Measurements from ENCODE around the gene IFNG.
A peak's percentile ranks its signal among the peaks of the same experiment; 100 is the strongest.
"Not testable (repeated sequence)": the region's sequence is repeated elsewhere in the genome, so short reads cannot be mapped to it uniquely, and the experiment has no call there.

IFNG gene

DNA sequence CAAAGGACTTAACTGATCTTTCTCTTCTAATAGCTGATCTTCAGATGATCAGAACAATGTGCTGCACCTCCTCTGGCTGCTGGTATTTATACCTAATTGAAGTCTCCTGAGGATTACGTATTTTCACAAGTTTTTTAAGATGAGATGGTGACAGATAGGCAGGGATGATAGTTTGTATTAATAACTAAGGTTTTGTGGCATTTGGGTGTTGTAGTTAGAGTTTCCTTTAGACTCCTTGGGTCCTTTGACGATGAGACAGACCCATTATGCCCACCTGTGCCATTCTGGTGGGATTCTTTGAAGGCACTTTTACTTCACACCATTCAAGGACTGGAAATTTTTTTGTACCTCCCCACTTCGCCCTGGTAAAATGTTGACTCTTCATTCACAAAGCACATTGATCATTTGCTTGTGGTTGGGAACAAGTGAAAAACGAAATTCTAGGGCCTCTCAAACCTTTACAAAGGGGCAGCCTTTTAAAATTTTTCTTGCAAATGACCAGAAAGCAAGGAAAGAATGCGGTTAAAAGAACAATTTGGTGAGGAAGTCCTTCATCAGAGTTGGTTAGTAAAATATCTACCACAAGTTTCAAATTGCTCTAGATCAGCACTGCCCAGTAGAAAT, at the start of gene IFNG:
Gene IFNG, minus strand, starts transcription at position 60 of the 624 bp plus-strand sequence. CDS start 125 bp downstream, outside the sequence.
- DNase-seq, result no peak

DNA sequence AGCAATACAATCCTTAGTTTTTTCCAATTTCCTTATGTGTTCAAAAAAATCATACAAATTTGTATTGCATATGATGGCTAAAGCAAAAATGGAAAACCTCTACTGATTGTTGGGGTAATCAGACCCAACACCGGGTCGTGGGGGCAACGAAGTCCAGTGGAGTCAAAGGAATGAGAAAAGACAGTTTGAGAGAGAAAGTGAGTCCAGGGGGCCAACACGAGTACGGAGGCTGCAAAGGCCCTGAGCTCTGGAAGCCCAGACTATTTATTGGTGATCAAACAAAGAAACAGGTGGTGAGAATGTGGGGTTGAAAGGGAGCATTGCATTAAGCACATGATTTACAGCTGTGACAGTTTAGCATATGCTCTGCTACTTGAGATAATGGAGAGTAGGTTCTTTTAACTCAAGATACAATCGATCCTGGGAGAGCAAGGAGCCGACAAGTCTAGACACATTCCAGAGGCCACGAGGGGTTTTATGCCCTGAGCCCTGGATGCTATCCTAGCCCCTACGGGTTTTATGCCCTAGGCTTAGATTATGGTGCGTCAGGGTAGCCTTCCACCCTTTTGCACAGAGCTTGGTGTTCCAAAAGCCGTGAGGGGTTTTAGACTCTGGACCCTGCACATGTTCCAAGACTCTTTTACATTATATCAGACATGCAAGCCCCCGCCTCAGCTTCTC, 49.6 kb upstream of the IFNG start:
- peak; percentile 82 for DNase-seq

DNA sequence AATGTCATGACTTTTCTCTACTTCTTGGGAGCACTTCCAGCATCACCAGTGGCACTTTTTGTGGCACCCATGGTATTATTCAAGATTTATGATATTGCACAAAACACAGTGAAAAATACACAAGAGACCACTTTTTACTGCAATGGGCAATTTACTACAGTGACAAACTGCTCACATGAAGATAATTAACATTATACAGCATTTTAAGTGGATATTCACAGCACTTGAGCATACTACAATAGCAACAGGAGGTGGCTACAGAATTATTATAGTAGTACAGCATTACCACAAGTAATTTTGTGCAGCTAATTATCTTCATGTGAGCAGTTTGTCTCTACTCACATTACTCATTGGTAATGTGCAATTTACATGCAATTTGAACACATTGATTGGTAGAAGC, 47.7 kb upstream of the IFNG start:
- peak; percentile 22 for DNase-seq

DNA sequence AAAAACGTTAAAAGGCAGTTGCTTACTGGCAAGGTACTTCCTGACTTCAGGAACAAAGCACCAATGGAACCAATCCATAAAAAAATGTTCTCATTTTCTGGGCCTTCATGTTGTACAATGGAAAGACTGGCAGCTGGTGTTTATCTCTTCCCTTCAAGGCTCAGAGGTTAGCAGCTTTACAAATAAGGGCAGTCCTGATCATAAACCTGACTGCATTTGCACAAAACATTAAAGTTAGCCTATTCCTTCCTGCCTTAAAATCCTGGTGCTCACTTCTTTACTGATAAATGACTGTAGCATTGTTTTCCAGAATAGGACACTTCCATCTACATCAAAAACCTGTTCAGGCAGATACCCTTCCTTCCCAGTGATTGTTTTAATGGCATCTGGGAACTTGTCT, 46.9 kb upstream of the IFNG start:
- peak; percentile 93 for DNase-seq

DNA sequence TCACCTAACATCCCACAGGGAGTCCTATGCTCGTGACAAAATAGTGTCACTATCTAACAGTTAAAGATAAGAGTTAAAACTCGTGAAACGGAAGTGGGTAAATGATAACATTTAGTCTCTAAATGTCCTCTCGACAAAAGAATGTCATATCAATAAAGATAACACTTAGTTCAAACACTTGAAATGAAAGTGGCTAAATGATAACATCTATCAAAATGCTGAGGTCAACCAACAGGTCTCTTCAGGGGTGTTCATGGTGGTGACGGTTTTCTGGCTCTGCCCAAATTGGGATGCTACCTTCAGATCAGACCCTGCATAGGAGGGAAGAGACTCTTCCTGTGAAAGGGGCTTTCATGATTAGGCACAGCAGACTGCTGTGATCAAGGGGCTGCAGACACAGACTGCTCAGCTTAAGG, 43.9 kb upstream of the IFNG start:
- peak; percentile 5 for DNase-seq

DNA sequence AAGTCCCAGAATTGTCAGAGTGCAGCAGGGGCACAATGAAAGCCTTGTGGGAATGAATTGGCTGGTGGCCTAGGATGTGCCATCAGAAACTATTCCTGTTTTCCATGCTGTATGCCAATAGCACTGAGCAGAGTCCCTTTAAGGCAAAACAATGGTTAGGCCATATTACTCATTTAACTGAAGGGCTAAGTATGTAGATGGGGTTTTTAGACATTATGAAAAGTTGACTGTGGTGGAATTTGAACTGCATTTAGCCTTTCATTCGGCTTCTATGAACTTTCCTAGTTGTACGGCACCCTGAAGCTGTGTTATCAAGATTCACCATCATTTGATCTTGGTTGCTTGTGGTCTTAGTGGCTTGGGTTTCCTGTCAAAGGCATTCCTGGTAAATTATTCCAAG, 41.3 kb upstream of the IFNG start:
- DNase-seq, result no peak

DNA sequence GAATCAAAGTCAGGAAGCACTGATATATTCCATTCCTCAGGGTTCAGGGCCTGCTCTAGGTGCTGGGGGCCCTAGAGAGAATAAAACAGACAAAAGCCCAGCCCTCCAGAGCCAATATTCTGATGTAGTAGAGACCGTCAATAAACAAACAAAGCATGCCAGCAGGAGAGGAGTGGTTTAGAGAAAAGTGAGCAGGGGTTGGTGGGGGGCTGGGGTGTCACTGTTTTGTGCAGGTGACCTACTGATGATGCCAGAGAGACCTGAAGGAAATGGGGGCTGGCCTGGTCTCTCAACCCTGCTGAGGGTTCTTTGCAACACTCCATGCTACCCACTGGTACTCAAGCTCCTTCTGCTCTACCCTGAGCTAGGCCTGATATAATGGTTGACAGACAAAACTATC, 39.6 kb upstream of the IFNG start:
- DNase-seq, result no peak

DNA sequence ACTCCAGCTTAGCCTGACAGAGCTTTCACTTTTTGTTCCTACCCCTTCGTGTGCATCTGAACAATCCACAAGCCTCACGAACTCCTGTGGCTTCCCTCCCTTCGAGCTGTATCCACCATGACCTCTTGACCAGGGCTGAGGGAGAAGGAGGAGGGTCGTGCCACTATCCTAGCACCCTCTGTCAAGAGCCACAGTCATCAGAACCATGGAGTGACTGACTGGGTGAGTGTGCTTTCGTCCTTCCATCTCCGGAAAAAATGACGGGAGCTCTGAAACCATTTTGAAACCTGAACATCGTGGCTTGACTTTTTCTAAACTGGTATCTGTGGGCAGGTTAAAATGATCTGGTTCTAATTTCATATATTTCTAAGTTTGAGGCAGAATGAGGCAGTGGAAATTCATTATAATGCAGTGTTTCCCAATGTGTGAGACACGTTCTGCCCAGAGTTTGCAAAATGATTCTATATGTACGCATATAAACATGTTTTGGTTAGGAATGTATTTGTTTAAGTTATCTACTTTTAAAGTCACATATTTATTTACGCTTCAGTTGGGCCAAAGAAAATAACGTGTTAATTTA, 39.1 kb upstream of the IFNG start:
- DNase-seq, result no peak

DNA sequence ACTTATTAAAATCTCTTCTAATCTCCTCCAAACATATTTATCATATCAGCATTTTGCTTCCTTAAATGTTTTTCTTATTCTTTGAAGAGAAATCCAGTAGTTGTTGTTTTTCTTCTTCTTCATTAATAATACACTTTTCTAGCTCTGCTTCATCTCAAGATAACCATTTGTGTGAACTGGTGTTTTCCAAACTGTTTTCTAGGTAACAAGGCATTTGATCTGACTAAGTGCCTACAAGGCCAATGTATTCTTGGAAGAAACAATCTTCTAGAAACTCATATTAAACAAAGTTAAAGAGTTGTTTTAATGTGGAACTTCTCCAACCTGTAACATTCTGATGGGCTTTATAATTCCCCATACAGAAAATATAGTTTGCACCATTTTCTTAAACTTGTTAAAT, 30.8 kb upstream of the IFNG start:
- no peak for DNase-seq

DNA sequence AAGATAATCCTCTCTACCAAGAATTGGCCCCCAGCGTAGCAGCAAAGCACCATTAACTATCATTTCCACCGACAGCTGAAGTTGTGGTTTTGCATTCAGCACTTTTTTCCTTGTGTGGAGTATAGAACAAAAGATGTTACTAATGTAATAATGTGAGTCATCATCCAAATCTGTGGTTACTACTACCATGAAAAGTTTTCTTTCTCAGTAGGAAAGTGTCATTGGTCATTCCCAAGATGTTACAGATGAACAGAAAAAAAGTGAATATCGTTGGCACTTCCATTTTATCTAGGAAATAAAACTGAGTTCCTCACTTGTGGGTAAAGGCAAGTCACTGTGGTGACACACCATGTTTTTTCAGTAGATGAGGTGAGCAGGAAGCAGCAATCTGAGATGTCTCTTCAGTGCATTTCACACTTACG, 30.3 kb upstream of the IFNG start:
- no peak for DNase-seq

DNA sequence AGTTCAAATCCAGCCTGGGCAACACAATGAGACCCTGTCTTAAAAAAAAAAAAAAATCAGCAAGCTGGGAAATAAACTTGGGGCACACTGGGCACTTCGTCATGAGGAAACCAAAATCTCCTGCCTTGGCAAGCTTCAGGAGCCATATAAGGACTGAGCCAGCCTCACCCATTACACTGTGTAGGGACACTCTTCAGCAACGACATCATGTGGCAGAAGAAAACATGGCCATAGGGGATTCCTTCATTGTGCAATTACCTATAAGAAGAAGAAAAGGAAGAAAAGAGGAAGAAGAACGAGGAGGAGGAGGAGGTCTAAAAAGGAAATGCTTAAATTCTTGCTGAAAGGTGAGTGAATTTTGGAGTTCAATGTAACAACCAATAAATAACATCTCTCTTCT, 26.1 kb upstream of the IFNG start:
- DNase-seq, result no peak

DNA sequence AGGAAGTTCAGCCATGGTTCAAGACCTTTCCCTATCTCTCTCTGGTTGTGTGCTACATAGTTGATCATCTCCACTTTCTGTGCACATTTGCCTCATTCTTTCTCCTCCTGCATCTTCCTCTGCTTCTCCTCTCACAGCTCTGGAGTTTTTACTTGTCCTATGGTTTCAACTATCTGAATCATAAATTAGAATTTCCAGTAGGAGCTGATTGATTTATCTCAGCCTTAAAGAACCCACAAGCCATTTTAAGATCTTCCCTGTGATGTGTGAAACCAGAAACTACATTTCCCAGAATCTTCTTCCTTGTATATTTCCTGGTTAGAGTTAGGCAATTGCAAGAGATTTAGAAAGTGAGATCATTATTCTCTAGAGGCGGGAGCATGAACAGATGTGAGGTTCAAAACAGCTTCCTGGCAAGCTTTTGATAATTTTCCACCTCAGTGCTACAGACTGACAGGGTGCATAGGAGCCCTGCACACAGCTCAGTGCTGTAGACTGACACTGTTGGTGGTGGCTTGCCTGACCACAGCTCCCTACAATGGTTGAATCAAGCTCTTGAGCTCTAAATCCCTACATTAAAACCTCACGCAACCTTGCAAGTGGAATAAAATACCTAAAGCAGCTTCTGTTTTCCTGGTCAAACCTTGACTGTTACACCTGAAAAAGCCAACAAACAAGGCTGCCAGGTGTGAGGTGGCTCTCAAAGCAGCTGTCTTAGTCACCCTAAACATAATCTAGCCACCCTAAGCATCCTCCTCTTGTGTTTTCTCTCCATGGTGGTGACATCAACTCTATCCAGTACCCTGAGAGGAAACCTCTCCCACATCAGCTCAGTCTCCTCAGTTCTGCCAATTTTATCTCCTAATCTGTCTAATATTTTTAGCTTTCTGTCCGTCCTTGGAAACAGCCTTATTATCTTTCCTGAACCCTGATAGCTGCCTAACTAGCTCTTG, 21.5 kb upstream of the IFNG start:
- DNase-seq, result peak; percentile 77

DNA sequence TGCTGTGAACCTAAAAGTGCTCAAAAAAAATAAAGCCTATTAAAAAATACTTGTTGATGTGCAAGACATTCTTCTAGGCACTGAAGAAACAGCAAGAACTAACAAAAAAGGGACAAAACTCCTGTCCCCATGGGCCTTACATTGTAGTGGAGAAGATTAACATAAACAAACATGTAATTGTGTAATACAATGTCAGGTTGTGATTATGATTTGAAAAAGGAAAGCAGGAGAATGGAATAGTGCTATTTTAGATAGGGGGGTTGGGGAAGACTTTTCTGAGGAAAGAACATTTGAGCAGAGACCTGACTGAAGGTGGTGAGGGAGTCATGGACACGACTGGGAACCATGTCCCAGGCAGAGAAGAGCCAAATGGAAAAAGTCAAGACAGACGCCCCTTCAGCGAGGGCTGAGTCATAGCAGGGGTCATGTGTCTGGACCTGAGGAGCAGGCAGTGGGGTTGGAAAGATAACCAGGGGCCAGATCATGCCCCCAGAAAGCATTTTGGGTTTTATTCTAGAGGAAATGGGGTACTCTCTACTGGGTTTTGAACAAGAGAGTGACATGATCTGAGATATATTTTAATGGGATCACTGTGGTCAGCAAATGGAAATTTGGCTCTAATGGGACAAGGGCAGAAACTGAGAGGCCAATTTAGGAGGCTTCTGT, 19.4 kb upstream of the IFNG start:
- no peak for DNase-seq

DNA sequence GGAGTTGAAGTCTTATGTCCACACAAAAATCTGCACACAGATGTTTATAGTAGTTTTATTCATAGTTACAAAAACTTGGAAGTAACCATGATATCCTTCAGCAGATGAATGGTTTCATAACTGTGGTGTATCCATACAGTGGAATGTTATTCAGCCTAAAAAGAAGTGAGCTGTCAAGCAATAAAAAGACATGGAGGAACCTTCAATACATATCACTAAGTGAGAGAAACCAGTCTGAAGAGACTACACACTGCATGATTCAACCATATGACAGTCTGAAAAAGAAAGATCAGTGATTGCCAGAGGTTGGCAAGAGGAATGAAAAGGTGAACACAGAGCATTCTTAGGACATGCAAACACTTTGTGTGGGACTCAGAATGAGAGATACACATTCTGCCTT, 18.6 kb upstream of the IFNG start:
- no peak for DNase-seq

DNA sequence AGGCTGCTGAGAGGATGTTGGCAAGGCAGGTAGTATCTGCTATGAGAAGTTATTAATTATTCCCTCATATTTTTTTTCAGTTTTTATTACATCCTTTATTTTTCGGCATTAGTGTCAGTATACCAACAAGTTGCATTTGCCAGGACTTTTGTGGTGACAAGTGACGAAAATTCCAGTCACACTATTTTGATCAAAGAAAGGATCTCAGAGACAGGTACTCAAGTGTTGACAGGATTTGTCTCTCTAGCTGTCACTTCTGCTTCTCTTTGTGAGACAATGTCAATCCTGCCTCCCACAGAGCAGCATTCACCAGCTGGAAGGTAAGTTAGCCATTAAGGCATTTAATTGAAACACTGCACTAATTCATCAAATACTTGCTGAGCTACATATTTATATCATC, 18.0 kb upstream of the IFNG start:
- no peak for DNase-seq

DNA sequence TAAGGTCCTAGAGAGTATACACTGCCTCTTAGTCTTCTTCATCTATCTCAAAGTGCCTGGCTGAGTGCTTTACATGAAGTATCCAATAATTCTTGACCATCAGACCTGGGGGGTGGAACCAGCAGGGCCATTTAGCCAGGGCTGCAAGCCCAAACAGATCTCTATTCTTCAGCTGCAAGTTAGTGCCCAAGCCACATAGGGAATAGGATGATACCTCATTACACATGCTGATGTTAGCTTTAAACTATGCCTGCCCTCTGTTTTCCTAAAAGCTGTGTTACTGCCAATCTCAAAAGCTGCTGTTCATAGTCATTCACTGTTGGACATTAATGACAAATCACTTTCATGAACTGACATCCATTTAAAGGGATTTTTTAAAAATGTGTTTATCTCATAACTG, 16.7 kb upstream of the IFNG start:
- DNase-seq, result peak; percentile 20

DNA sequence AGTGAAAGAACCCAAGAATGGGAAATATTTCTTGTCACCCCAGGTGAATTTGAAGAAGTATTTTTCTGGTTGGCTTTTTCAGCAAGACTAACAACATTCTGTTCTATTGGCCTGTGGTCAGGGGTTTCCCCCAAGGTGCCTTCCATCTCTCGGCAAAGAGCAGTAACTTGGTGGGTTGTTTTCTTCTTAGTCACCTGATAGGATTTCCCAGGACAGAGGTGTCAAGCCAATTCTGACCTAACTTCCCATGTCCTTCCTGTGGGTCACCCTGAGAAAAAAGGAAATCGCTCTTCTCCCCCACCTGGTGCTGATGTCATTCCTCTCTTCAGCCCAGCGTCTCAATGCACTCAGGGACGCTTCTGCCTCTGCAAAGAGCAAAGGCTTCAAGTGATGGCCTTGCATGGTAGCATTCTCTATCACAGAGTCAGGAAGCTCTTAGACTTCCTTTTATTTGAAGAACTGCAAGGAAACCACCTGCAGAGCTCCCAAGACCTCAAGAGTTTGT, 16.1 kb upstream of the IFNG start:
- DNase-seq, result no peak

DNA sequence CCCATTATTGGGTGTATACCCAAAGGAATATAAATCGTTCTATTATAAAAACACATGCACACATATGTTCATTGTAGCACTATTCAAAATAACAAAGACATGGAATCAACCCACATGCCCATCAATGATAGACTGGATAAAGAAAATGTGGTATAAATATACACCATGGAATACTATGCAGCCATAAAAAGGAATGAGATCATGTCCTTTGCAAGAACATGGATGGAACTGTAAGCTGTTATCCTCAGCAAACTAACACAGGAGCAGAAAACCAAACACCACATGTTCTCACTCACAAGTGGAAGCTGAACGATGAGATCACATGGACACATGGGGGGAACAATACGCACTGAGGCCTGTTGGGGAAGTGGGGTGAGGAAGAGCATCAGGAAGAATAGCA, 15.2 kb upstream of the IFNG start:
- not testable (repeated sequence) for DNase-seq

DNA sequence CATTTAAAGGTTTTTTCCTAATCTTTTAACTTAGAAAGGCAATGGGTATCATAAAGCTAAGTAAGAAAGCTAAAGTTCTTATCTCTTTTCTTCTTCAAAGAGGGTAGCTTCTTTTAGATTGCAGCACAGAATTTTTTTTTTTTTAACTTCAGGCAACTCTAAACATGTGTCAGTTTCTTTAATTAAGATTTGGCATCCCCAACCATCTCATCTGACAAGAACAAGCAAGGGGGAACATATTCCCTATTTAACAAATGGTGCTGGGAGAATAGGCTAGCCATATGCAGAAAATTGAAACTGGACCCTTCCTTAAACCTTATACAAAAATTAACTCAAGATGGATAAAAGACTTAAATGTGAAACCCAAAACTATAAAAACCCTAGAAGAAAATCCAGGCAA, 14.3 kb upstream of the IFNG start:
- no peak for DNase-seq

DNA sequence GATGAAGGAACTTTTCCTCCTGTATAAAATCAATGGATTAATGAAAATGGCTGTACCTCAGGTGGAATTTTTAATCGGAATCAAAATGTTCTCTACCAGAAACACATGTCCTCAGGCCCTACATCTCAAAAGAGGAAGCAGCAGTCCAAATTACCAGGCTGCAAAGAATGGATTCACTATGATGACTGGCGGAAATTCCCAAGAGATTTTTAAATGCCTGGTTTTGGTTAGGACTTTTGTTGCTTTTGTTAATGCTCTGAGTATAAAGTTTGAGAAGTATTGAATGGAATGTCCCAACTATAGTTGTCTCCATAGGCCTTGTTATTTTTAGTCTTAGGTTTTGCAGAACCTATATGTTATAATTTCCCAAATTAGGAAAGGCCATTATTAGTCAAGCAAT, 11.2 kb upstream of the IFNG start:
- DNase-seq, result no peak

DNA sequence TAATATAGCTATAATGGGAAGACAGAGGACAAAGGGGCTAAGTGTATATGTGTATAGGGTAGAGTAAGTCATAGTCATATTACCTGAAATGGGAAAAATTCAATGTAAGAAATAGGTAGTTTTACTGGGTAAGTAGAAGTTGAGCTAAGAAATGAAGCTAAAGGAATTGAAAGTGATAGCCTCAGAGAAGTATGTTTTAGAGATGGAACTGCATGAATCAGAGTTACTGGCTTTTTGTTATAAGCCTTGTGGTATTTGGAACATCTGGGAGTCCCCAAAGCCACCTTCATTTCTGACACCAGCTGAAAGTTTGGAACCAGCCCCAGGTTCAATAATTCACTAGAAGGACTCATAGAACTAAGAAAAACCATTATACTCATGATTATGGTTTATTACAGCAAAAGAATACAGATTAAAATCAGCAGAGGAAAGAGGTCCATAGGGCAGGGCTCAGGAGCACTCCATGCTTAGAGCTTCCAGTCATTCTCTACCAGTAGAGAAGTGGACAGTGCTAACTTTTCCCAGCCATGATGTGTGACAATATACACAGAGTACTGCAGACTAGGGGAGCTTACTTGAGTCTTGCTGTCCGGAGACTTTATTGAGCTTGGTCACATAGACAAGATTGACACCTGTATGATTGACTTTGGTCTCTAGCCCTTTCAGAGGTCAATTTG, 9.8 kb upstream of the IFNG start:
- no peak for DNase-seq

DNA sequence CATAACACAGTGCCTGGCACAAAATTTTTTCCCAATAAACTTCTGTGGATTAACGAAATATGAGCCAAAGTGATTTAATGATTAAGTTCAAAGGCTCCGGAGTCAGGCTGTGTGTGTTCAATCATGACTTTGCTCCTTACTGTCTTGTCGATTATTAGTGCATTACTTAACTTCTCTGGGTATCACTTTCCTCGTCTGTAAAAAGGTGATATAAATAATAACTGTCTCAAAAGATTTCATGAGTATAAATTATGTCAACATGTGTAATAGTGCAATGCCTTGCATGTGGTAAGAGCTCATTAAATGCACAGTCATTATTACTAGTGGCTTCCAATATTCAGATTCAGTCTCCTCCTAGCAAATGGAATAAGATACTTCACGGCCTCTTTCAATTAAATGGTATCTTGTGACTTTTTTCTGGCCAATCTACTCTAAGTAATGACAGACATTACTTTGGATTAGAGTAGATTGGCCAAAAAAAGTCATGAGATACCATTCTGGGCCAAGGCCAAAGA, 6.8 kb upstream of the IFNG start:
- no peak for DNase-seq
